K562 (cell line): ENCODE data around the gene HOXB6. TPM values are rescaled to one million over a fixed set of nuclear protein-coding genes. Genes with fewer than 3 reads are reported as not detected.

Experiments used
- ATAC-seq: fragments of 200-7000 bp; cut with Tn5 transposase; 3 replicates; pipeline ENCODE4 v1.9.1; 2020; ENCODE audit warnings: moderate library complexity
- BruUV-seq: library from RNA; stranded (reverse); fragments of 400-500 nt; replicated peaks from 2 replicates; lab custom pipeline; 2021; lab: Mats Ljungman, UMichigan
- CTCF ChIA-PET: fragments of 300-600 bp; formaldehyde crosslinking; extraction: SDS; loops from one replicate; lab custom pipeline; 2021; ENCODE audit warnings: low intra/inter-chr PET ratio; lab: Yijun Ruan, JAX
- POLR2A ChIA-PET: fragments of 300-600, 350-650 bp; sonication (Branson Sonifier 250); formaldehyde crosslinking; extraction: SDS; loops from one replicate; lab custom pipeline; 2021; ENCODE audit warnings: antibody characterized with exemption, inconsistent platforms; lab: Yijun Ruan, JAX
- DNase-seq, 4 experiments: peaks; one replicate each; pipeline versions ENCODE4 v3.0.0 to v3.0.0-alpha.2; 2011 to 2018; ENCODE audit warnings: low spot score in 3 of 4, mixed read lengths in 3 of 4; ENCODE audit errors: extremely low read depth in 1 of 4
- FAIRE-seq: peaks from 2 replicates; lab custom pipeline; 2011; peaks lifted over from hg19 to GRCh38; lab: Jason Lieb, UNC
- H2AFZ ChIP-seq: 2 replicates; pipeline ENCODE4 v1.6.0; 2011; ENCODE audit warnings: low read depth, low read length, control low read depth, inconsistent platforms
- H3K27ac ChIP-seq: fragments of 200-600 bp; 3 replicates; pipeline ENCODE4 v1.8.0; 2011; ENCODE audit warnings: low read depth, mild to moderate bottlenecking, control low read depth, inconsistent platforms, low read length, moderate library complexity, mixed read lengths; ENCODE audit errors: extremely low read depth
- H3K27me3 ChIP-seq, 2 experiments: fragments of 300-600 bp in 1 of 2; 2 replicates in 1 of 2; 3 replicates in 1 of 2; pipeline versions ENCODE4 v1.6.0 to v1.8.0; 2011; ENCODE audit warnings: inconsistent platforms in 2 of 2, low read length in 2 of 2, mild to moderate bottlenecking in 1 of 2, mixed read lengths in 1 of 2, moderate library complexity in 1 of 2; ENCODE audit not compliant: control insufficient read depth in 2 of 2, insufficient read depth in 2 of 2
- H3K36me3 ChIP-seq: fragments of 300-600 bp; 3 replicates; pipeline ENCODE4 v1.8.0; 2011; ENCODE audit warnings: mild to moderate bottlenecking, low read length, inconsistent platforms; ENCODE audit not compliant: control insufficient read depth, insufficient read depth
- H3K4me1 ChIP-seq, 2 experiments: fragments of 200-600 bp in 1 of 2; replicated peaks in 1 of 2; 2 replicates in 1 of 2; 3 replicates in 1 of 2; pipeline versions ENCODE4 v1.5.1 to v1.8.0; 2011; ENCODE audit warnings: inconsistent platforms in 2 of 2, low read length in 2 of 2, mild to moderate bottlenecking in 1 of 2, mixed read lengths in 1 of 2, moderate library complexity in 1 of 2; ENCODE audit not compliant: control insufficient read depth in 2 of 2, insufficient read depth in 2 of 2
- H3K4me2 ChIP-seq: 2 replicates; pipeline ENCODE4 v1.6.1; 2011; ENCODE audit warnings: low read length, control low read depth, inconsistent platforms, mixed read lengths; ENCODE audit not compliant: insufficient read depth
- H3K4me3 ChIP-seq: fragments of 200-600 bp; sonication (generic), shearing (Covaris generic); 2 replicates; pipeline ENCODE4 v1.5.1; 2016; ENCODE audit warnings: control low read depth, inconsistent platforms
- H3K79me2 ChIP-seq: fragments of 200-600 bp; 3 replicates; pipeline ENCODE4 v1.8.0; 2011; ENCODE audit warnings: low read length, inconsistent platforms; ENCODE audit not compliant: control insufficient read depth, insufficient read depth
- H3K9ac ChIP-seq, 2 experiments: 2 replicates each; pipeline versions ENCODE4 v1.6.0 to v1.6.1; 2011; ENCODE audit warnings: low read depth in 2 of 2, low read length in 2 of 2, control low read depth in 1 of 2, inconsistent platforms in 1 of 2, mild to moderate bottlenecking in 1 of 2, mixed read lengths in 1 of 2; ENCODE audit not compliant: insufficient read depth in 1 of 2
- H3K9me1 ChIP-seq: one replicate; pipeline ENCODE4 v1.6.0; 2011; ENCODE audit warnings: inconsistent platforms, mild to moderate bottlenecking, low read length, moderate library complexity; ENCODE audit not compliant: control insufficient read depth, insufficient read depth
- H3K9me3 ChIP-seq: replicated peaks from 2 replicates; pipeline ENCODE4 v1.5.1; 2011; ENCODE audit warnings: low read depth, low read length, inconsistent platforms; ENCODE audit not compliant: control insufficient read depth, insufficient read depth
- H4K20me1 ChIP-seq: replicated peaks from 2 replicates; pipeline ENCODE4 v1.6.1; 2011; ENCODE audit warnings: low read length, inconsistent platforms, mixed read lengths; ENCODE audit not compliant: control insufficient read depth, insufficient read depth
- JUN ChIP-seq, 2 experiments: sonication (generic) in 1 of 2; formaldehyde crosslinking in 1 of 2; IDR thresholded peaks; 2 replicates each; pipeline versions ENCODE4 v1.6.1 to v1.8.0; 2012 to 2022; ENCODE audit warnings: borderline replicate concordance in 2 of 2, mild to moderate bottlenecking in 2 of 2, improper control_type of control experiment in 1 of 2, low read depth in 1 of 2, low read length in 1 of 2, missing genetic modification reagents in 1 of 2
- KLF10 ChIP-seq: fragments of 250-450 bp; sonication (Bioruptor Pico); IDR thresholded peaks from 2 replicates; pipeline ENCODE4 v1.6.1; 2021; ENCODE audit warnings: matching md5 sums
- POLR2AphosphoS5 ChIP-seq: IDR thresholded peaks from 2 replicates; pipeline ENCODE4 v1.6.1; 2011; ENCODE audit warnings: mild to moderate bottlenecking, low read depth, low read length, moderate library complexity; ENCODE audit not compliant: control insufficient read depth, insufficient read depth
- PTBP1 ChIP-seq: fragments of 200-400 bp; formaldehyde crosslinking; IDR thresholded peaks from 2 replicates; pipeline ENCODE4 v1.6.1; 2017; ENCODE audit warnings: low read depth, low read length
- SMAD3 ChIP-seq: fragments of 450-650 bp; formaldehyde crosslinking; conservative IDR thresholded peaks from 2 replicates; pipeline ENCODE4 v1.4.0; 2020; ENCODE audit warnings: mild to moderate bottlenecking
- ZNF445 ChIP-seq: fragments of 250-450 bp; sonication (Bioruptor Pico); IDR thresholded peaks from 2 replicates; pipeline ENCODE4 v1.4.0; 2020; ENCODE audit warnings: low read depth, mild to moderate bottlenecking, moderate library complexity
- ZNF644 ChIP-seq: fragments of 200-800 bp; sonication (Bioruptor generic); IDR thresholded peaks from 2 replicates; pipeline ENCODE4 v1.6.1; 2016; ENCODE audit warnings: low read depth, missing genetic modification characterization, missing compliant biosample characterization
- ZNF699 ChIP-seq: fragments of 250-450 bp; sonication (Bioruptor Pico); IDR thresholded peaks from 2 replicates; pipeline ENCODE4 v1.8.0; 2021; ENCODE audit warnings: mild to moderate bottlenecking, moderate library complexity; ENCODE audit not compliant: insufficient replicate concordance
- ZNF77 ChIP-seq: fragments of 250-450 bp; sonication (Bioruptor Pico); IDR thresholded peaks from 2 replicates; pipeline ENCODE4 v1.5.0; 2020
- WGBS: fragments of 100-300 bp; shearing (Covaris generic); methylation state at CpG from one replicate; pipeline ENCODE4 v1.1.6; 2016; ENCODE audit warnings: low coverage, mixed read lengths; ENCODE audit not compliant: insufficient coverage; ENCODE audit errors: missing lambda C conversion rate; 5-methylcytosine and 5-hydroxymethylcytosine counted together
- in situ Hi-C: fragments of 300-500 bp; cut with MboI; formaldehyde crosslinking; loops from 4 replicates; pipeline ENCODE4 v1.15.0; 2018; ENCODE audit warnings: inconsistent platforms, mixed read lengths
- intact Hi-C: fragments of 100-400 bp; cut with micrococcal nuclease; formaldehyde crosslinking; loops from 2 replicates; pipeline ENCODE4 v1.14.2; 2022
- polyA plus RNA-seq, 8 experiments: library from polyadenylated mRNA; depleted of rRNA in 4 of 8; stranded (reverse) in 5 of 8; unstranded in 3 of 8; fragments of >200 nt; fragmentation: Nextera tagmentation in 2 of 8; fragmentation: Illumina TruSeq in 1 of 8; extraction: Ambion mirVana in 2 of 8; extraction: Trizol in 1 of 8; gene quantifications; 2 replicates each; pipeline versions ENCODE4 v1.2.1 to v1.2.3, GENCODE V29; 2011 to 2014; ENCODE audit warnings: inconsistent platforms in 1 of 8, missing spikeins in 1 of 8
- total RNA-seq, 7 experiments: library from RNA; depleted of rRNA in 6 of 7; stranded (reverse); fragments of >200 nt in 6 of 7; fragmentation: Illumina TruSeq in 2 of 7; extraction: Trizol in 2 of 7; gene quantifications; 2 replicates each; pipeline versions ENCODE4 v1.2.1 to v1.2.3, GENCODE V29; 2011 to 2021; ENCODE audit warnings: low replicate concordance in 1 of 7
- TF ChIP-seq, protein P1 (sequence below): fragments of 250-450 bp; sonication (Bioruptor Pico); IDR thresholded peaks from 2 replicates; pipeline ENCODE4 v1.4.0; 2020; ENCODE audit warnings: mild to moderate bottlenecking
- TF ChIP-seq, protein P2 (sequence below), 2 experiments: fragments of 150-350 bp in 1 of 2; IDR thresholded peaks; 2 replicates each; pipeline ENCODE4 v1.6.1; 2012 to 2016; ENCODE audit warnings: low read depth in 2 of 2, low read length in 2 of 2, mild to moderate bottlenecking in 1 of 2, moderate library complexity in 1 of 2

HOXB6 gene
- total and polyA plus RNA-seq, 9 of the 15 experiments (the other 6 are each of a cell fraction or from before 2014, with no cell fraction given), result 1.2 to 14.8 (median 4.9) TPM

DNA sequence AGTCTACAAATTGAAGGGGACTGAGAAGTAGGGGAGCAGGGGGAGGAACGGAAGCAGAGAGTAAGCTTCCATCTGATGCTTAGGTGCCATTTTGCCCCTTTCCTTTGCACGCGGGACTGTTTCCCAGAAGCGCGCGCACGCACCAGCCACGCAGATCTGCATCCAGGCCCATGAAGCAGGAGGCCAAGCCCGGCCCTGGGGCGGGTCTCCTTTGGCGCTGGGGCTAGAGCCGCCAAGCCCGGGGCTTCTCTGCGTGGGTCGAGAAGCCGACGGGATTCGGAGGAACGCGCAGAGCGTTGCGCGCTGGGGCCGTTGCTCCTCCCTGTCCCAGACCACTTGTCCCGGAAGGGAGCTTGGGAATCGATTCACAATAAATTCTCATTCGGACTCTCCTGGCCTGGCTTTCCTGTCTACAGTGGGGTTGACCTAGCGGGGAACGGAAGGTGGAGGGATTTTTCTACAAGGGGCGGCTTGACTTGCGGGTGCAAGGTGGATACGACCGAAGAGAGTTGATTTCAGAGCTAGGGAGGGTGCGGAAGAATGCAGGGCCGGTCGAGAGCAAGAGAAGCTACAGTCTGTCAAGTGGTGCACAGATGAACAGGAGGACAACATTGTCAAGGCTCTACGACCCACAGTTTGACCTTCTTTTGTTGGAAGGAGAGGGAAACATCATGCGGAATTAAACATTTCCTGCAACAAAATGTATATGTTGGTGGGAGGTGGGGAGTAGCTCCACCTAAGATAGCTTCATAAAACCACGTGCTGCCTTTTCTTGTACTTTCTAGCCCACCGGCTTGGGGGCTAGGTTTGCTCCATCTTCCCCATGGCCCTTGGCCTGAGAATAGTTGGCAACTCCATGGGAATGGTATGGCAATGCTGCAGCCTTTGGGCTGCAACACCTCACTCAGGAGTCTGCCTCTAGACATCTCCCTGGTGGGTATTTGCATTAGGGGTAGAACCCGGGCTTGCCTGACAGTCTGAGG is 16.9 kb upstream of the HOXB6 start (continued):
- no peak for TF ChIP-seq ZNF699 (CRISPR knock-in tag)
- no peak for TF ChIP-seq ZNF77
- TF ChIP-seq SMAD3 (CRISPR knock-in tag), result no peak
- TF ChIP-seq POLR2AphosphoS5, result peak; percentile 38; the same call in 1 of the 2 replicates

DNA sequence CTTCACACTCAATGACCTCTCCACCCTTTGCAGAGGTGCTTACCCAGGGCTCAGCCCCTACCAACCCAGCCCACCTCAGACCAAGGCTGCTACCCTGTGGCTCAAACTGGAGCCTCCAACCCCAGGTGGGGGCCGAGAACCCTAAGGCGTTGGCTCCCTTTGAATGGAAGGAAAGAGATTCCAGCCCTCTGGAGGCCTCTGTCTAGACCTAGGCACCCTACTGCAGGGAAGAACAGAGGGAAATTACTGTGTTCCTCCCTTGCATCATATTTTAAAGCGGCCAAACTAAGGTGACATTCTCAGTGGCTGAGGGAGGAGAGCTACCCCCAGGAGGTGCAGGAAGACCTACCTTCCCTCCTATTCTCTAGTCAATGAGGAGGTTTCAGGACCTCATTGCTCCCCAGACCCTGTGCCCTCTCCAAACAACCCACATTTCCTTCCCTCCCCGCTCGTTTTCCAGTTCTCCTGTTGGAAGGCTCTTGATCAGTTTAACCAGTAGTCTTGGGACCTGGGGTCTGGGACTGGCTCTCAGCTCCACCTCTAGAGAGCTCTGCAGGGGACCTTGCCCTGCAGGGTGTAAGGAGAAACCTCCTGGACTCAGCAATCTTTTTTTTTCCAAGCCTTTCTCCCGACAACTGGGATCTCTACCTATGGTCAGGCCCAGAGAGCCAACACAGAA is 15.8 kb upstream of the HOXB6 start:
- CTCF ChIA-PET, result interaction anchor here (0.6 kb wide), 1 partner anchor 467 kb away, joined by 4 read pairs; no protein-coding TSS in a partner anchor
- FAIRE-seq, result no peak
- H3K9me1 ChIP-seq, result no peaks in the 10 kb centered on the region
- H2AFZ ChIP-seq, result no peak overlapping the region
- peak overlapping the region; percentile 50 for H3K4me2 ChIP-seq
- WGBS, result 46% methylated on average over 2 of the region's 6 CpGs
- H3K9me3 ChIP-seq, result no peaks in the 10 kb centered on the region
- peaks cover 50 to 55% of the 10 kb centered on the region in 2 experiments; a peak in 4 of 5 replicates for H3K4me1 ChIP-seq
- intact Hi-C loops, result no loop called here
- H3K27ac ChIP-seq, result peak overlapping the region; percentile 72; the same call in 2 of the 3 replicates
- peak; percentile 20 for ATAC-seq
- H3K36me3 ChIP-seq, result peaks cover 49% of the 10 kb centered on the region
- no peak for DNase-seq
- in situ Hi-C loops, result loop anchor here (10.0 kb wide), 1 partner anchor 586 kb away; the partner anchor contains the start of gene COPZ2
- no peak overlapping the region for H3K4me3 ChIP-seq
- H3K79me2 ChIP-seq, result peaks cover 81% of the 10 kb centered on the region
- H3K27me3 ChIP-seq, result no peaks in the 10 kb centered on the region
- peaks cover 51% of the 10 kb centered on the region for H4K20me1 ChIP-seq
- peak overlapping the region; percentile 32 to 41; a peak in 2 of 4 replicates for H3K9ac ChIP-seq
- POLR2A ChIA-PET, result interaction anchor here (0.5 to 1.5 kb wide), 12 partner anchors 8 to 779 kb away, joined by 3 to 5 read pairs (median 3); partner anchors contain the start of gene SCRN2
- no TSS peak for BruUV-seq
- TF ChIP-seq ZNF445 (CRISPR knock-in tag) (no peak), KLF10 (CRISPR knock-in tag) (peak; percentile 8; the same call in 1 of the 2 replicates), ZNF644 (tag) (no peak), JUN (IDR thresholded peaks at IDR 0.05; ENCODE audit: borderline replicate concordance, low read depth, low read length) (no peak), JUN (CRISPR knock-in tag; IDR thresholded peaks at IDR 0.05; ENCODE audit: borderline replicate concordance) (no peak), PTBP1 (no peak)
- TF ChIP-seq, protein P1, sequence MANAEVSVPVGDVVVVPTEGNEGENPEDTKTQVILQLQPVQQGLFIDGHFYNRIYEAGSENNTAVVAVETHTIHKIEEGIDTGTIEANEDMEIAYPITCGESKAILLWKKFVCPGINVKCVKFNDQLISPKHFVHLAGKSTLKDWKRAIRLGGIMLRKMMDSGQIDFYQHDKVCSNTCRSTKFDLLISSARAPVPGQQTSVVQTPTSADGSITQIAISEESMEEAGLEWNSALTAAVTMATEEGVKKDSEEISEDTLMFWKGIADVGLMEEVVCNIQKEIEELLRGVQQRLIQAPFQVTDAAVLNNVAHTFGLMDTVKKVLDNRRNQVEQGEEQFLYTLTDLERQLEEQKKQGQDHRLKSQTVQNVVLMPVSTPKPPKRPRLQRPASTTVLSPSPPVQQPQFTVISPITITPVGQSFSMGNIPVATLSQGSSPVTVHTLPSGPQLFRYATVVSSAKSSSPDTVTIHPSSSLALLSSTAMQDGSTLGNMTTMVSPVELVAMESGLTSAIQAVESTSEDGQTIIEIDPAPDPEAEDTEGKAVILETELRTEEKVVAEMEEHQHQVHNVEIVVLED (CRISPR knock-in tag), result no peak
- TF ChIP-seq, protein P2, sequence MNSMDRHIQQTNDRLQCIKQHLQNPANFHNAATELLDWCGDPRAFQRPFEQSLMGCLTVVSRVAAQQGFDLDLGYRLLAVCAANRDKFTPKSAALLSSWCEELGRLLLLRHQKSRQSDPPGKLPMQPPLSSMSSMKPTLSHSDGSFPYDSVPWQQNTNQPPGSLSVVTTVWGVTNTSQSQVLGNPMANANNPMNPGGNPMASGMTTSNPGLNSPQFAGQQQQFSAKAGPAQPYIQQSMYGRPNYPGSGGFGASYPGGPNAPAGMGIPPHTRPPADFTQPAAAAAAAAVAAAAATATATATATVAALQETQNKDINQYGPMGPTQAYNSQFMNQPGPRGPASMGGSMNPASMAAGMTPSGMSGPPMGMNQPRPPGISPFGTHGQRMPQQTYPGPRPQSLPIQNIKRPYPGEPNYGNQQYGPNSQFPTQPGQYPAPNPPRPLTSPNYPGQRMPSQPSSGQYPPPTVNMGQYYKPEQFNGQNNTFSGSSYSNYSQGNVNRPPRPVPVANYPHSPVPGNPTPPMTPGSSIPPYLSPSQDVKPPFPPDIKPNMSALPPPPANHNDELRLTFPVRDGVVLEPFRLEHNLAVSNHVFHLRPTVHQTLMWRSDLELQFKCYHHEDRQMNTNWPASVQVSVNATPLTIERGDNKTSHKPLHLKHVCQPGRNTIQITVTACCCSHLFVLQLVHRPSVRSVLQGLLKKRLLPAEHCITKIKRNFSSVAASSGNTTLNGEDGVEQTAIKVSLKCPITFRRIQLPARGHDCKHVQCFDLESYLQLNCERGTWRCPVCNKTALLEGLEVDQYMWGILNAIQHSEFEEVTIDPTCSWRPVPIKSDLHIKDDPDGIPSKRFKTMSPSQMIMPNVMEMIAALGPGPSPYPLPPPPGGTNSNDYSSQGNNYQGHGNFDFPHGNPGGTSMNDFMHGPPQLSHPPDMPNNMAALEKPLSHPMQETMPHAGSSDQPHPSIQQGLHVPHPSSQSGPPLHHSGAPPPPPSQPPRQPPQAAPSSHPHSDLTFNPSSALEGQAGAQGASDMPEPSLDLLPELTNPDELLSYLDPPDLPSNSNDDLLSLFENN (IDR thresholded peaks at IDR 0.05; ENCODE audit: low read depth in 2 of 2, low read length in 2 of 2), result no peak
